ENCODE data around the gene PRKCA.
"Not testable (repeated sequence)": the region's sequence is repeated elsewhere in the genome, so short reads cannot be mapped to it uniquely, and the experiment has no call there.

PRKCA gene

GRCh38 chr17:66447159-66447558 is 144.7 kb downstream of the PRKCA start:
- DNase-seq = no peak

- DNase-seq = no peak
Measured at GRCh38 chr17:66448026-66448639, 145.7 kb downstream of the PRKCA start.

- no peak for DNase-seq
Measured at GRCh38 chr17:66449418-66449977, 147.1 kb downstream of the PRKCA start.

GRCh38 chr17:66450008-66450851 is 147.8 kb downstream of the PRKCA start:
- DNase-seq = no peak

- no peak for DNase-seq
Measured at GRCh38 chr17:66450852-66451158, 148.4 kb downstream of the PRKCA start.

- DNase-seq = no peak
Measured at GRCh38 chr17:66451188-66452149, 149.1 kb downstream of the PRKCA start.

- DNase-seq = no peak
Measured at GRCh38 chr17:66455060-66455459, 152.6 kb downstream of the PRKCA start.

- DNase-seq = not testable (repeated sequence)
Measured at GRCh38 chr17:66457499-66457898, 155.1 kb downstream of the PRKCA start.

- no peak for DNase-seq
Measured at GRCh38 chr17:66458782-66459181, 156.4 kb downstream of the PRKCA start.

- DNase-seq = no peak
Measured at GRCh38 chr17:66459811-66460270, 157.4 kb downstream of the PRKCA start.

GRCh38 chr17:66460558-66460957 is 158.1 kb downstream of the PRKCA start:
- DNase-seq = no peak

- DNase-seq = no peak
Measured at GRCh38 chr17:66461343-66461995, 159.1 kb downstream of the PRKCA start.

- no peak for DNase-seq
Measured at GRCh38 chr17:66462010-66462409, 159.6 kb downstream of the PRKCA start.

- DNase-seq = no peak
Measured at GRCh38 chr17:66464921-66465320, 162.5 kb downstream of the PRKCA start.

- no peak for DNase-seq
Measured at GRCh38 chr17:66465701-66466100, 163.3 kb downstream of the PRKCA start.

GRCh38 chr17:66466106-66466820 is 163.8 kb downstream of the PRKCA start:
- no peak for DNase-seq

GRCh38 chr17:66466840-66467367 is 164.5 kb downstream of the PRKCA start:
- no peak for DNase-seq

GRCh38 chr17:66467766-66468165 is 165.4 kb downstream of the PRKCA start:
- DNase-seq = no peak

GRCh38 chr17:66468241-66469087 is 166.1 kb downstream of the PRKCA start:
- DNase-seq = no peak

GRCh38 chr17:66469088-66469442 is 166.7 kb downstream of the PRKCA start:
- DNase-seq = no peak

GRCh38 chr17:66469461-66469860 is 167.0 kb downstream of the PRKCA start:
- DNase-seq = no peak
